Panc1 (cell line): ENCODE results near the gene NCKAP5. TPM values are rescaled to one million over a fixed set of nuclear protein-coding genes. Genes with fewer than 3 reads are reported as not detected.

Experiments
- ATAC-seq: fragments of 200-7000 bp; cut with Tn5 transposase; 2 replicates; pipeline ENCODE4 v1.9.1; 2020; ENCODE audit warnings: mild to moderate bottlenecking, moderate library complexity
- BruUV-seq: library from RNA; stranded (reverse); fragments of 400-500 nt; replicated peaks from 2 replicates; lab custom pipeline; 2021; lab: Mats Ljungman, UMichigan
- CTCF ChIA-PET: fragments of 300-600 bp; sonication (Branson Sonifier 250); formaldehyde crosslinking; loops from one replicate; lab custom pipeline; 2022; ENCODE audit warnings: antibody characterized with exemption; lab: Charles Lee
- POLR2A ChIA-PET: fragments of 300-600 bp; sonication (Branson Sonifier 250); formaldehyde crosslinking; loops from one replicate; lab custom pipeline; 2022; ENCODE audit warnings: antibody characterized with exemption; lab: Charles Lee
- DNase-seq: peaks from one replicate; pipeline ENCODE4 v3.0.0-alpha.2; 2010; ENCODE audit warnings: low read depth, low spot score
- H3K27ac ChIP-seq: 2 replicates; pipeline ENCODE4 v1.5.1; 2011; ENCODE audit warnings: mild to moderate bottlenecking, low read length, inconsistent platforms
- H3K27me3 ChIP-seq: fragments of 200-500 bp; sonication (Bioruptor generic); 2 replicates; pipeline ENCODE4 v1.6.0; 2014; ENCODE audit warnings: low read length, inconsistent platforms; ENCODE audit not compliant: control insufficient read depth, insufficient read depth
- H3K36me3 ChIP-seq: fragments of 200-500 bp; sonication (Bioruptor generic); 2 replicates; pipeline ENCODE4 v1.5.1; 2014; ENCODE audit warnings: inconsistent platforms, mild to moderate bottlenecking, low read length, moderate library complexity; ENCODE audit not compliant: control insufficient read depth, insufficient read depth
- H3K4me1 ChIP-seq: 2 replicates; pipeline ENCODE4 v1.5.1; 2011; ENCODE audit warnings: inconsistent platforms, mild to moderate bottlenecking, low read length, moderate library complexity; ENCODE audit not compliant: control insufficient read depth, insufficient read depth
- H3K4me3 ChIP-seq, 2 experiments: 2 replicates each; pipeline ENCODE4 v1.5.1; 2011 to 2012; ENCODE audit warnings: low read depth in 2 of 2, low read length in 2 of 2, mild to moderate bottlenecking in 2 of 2, inconsistent platforms in 1 of 2, moderate library complexity in 1 of 2
- H3K9me3 ChIP-seq: fragments of 200-500 bp; sonication (Bioruptor generic); 2 replicates; pipeline ENCODE4 v1.5.1; 2014; ENCODE audit warnings: low read depth, mild to moderate bottlenecking, inconsistent platforms, low read length, moderate library complexity; ENCODE audit not compliant: control insufficient read depth, insufficient read depth
- CTCF ChIP-seq: fragments of 450-650 bp; IDR thresholded peaks from 2 replicates; pipeline ENCODE4 v1.5.1; 2017; ENCODE audit warnings: mild to moderate bottlenecking
- POLR2AphosphoS5 ChIP-seq: IDR thresholded peaks from 2 replicates; pipeline ENCODE4 v1.6.1; 2012; ENCODE audit warnings: mild to moderate bottlenecking, low read depth, low read length, moderate library complexity
- SIN3A ChIP-seq: IDR thresholded peaks from 2 replicates; pipeline ENCODE4 v1.6.1; 2012; ENCODE audit warnings: low read depth, mild to moderate bottlenecking, low read length, moderate library complexity, borderline replicate concordance; ENCODE audit not compliant: insufficient read depth
- TCF7L2 ChIP-seq: IDR thresholded peaks from 2 replicates; pipeline ENCODE4 v1.6.1; 2011; ENCODE audit warnings: mild to moderate bottlenecking, low read depth, low read length, inconsistent platforms
- in situ Hi-C: cut with HindIII; loops from 2 replicates; pipeline ENCODE4 v1.10.0; 2016; ENCODE audit warnings: low sequenced_read_pairs, low pct_unique_long_range_greater_than_20kb
- intact Hi-C: fragments of 100-400 bp; cut with micrococcal nuclease; formaldehyde crosslinking; loops from one replicate; pipeline ENCODE4 v1.10.0; 2022; ENCODE audit not compliant: unreplicated experiment
- total RNA-seq: library from RNA; stranded (reverse); gene quantifications from one replicate; pipeline ENCODE4 v1.2.1, GENCODE V29; 2021; ENCODE audit not compliant: unreplicated experiment
- TF ChIP-seq, protein P1 (sequence below), 2 experiments: IDR thresholded peaks; 2 replicates each; pipeline ENCODE4 v1.6.1; 2011 to 2012; ENCODE audit warnings: low read depth in 2 of 2, control low read depth in 1 of 2, low read length in 1 of 2, mild to moderate bottlenecking in 1 of 2, moderate library complexity in 1 of 2; ENCODE audit not compliant: insufficient read depth in 1 of 2

Gene NCKAP5
- total RNA-seq, 1 experiment from 2014 or later = 0.10 TPM

DNA sequence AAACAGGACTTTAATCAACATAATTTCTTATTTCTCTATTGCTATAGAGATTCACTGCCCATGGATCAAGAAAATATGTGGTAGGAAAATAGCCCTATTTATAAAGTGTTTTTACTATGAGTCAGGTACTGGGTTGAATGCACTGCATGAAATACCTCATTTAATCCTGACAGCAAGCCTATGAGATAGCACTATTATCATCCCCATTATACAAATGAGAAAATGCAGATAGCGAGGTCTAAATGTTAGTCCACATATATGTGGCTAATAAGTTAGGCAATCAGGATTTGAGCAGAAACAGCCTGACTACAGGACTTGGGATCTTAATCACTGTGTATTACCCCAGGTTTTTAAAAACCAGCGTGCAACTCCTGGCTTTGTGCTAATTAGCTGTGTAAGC is 889.8 kb downstream of the NCKAP5 start:
- Histone ChIP-seq H3K36me3 (no peaks in the 10 kb centered on the region), H3K4me3 (no peak overlapping the region), H3K27ac (no peak overlapping the region), H3K9me3 (no peaks in the 10 kb centered on the region), H3K4me1 (no peaks in the 10 kb centered on the region), H3K27me3 (peaks cover 41% of the 10 kb centered on the region)
- DNase-seq (no peak), ATAC-seq (no peak)
- intact Hi-C loops = no loop called here
- POLR2A ChIA-PET = no interaction called here
- no TSS peak for BruUV-seq
- in situ Hi-C loops = no loop called here
- CTCF ChIA-PET = no interaction called here
- no peak for TF ChIP-seq TCF7L2
- no peak for TF ChIP-seq CTCF
- TF ChIP-seq SIN3A = no peak
- TF ChIP-seq POLR2AphosphoS5 = no peak
- TF ChIP-seq, protein P1, sequence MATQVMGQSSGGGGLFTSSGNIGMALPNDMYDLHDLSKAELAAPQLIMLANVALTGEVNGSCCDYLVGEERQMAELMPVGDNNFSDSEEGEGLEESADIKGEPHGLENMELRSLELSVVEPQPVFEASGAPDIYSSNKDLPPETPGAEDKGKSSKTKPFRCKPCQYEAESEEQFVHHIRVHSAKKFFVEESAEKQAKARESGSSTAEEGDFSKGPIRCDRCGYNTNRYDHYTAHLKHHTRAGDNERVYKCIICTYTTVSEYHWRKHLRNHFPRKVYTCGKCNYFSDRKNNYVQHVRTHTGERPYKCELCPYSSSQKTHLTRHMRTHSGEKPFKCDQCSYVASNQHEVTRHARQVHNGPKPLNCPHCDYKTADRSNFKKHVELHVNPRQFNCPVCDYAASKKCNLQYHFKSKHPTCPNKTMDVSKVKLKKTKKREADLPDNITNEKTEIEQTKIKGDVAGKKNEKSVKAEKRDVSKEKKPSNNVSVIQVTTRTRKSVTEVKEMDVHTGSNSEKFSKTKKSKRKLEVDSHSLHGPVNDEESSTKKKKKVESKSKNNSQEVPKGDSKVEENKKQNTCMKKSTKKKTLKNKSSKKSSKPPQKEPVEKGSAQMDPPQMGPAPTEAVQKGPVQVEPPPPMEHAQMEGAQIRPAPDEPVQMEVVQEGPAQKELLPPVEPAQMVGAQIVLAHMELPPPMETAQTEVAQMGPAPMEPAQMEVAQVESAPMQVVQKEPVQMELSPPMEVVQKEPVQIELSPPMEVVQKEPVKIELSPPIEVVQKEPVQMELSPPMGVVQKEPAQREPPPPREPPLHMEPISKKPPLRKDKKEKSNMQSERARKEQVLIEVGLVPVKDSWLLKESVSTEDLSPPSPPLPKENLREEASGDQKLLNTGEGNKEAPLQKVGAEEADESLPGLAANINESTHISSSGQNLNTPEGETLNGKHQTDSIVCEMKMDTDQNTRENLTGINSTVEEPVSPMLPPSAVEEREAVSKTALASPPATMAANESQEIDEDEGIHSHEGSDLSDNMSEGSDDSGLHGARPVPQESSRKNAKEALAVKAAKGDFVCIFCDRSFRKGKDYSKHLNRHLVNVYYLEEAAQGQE (IDR thresholded peaks at IDR 0.05; ENCODE audit: insufficient read depth in 1 of 2, low read depth in 2 of 2, low read length in 1 of 2) = no peak

DNA sequence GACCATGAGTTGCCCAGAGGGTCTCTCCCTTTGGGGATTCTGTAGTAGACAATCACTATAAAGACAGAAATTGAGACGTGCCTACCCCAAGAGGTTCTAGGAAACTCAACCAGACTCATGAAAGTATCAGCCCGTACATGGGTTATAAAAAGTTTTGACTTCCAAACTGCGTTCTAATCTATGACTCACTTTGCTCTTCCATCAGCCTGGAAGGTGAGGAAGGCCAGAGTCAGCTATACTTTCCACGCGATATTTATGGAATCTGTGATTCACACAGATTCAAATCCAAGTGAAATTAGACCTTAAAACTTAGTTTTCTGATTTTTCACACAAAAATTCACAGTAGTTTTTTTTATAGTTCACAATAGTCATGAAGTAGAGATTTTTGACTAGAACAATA is 890.6 kb downstream of the NCKAP5 start:
- Histone ChIP-seq H3K36me3 (no peaks in the 10 kb centered on the region), H3K4me3 (no peak overlapping the region), H3K27me3 (peaks cover 49% of the 10 kb centered on the region), H3K9me3 (no peaks in the 10 kb centered on the region), H3K4me1 (no peaks in the 10 kb centered on the region), H3K27ac (no peak overlapping the region)
- intact Hi-C loops = no loop called here
- ChIA-PET POLR2A (no interaction called here), CTCF (no interaction called here)
- no peak for TF ChIP-seq SIN3A
- TF ChIP-seq CTCF = no peak
- TF ChIP-seq, protein P1 (IDR thresholded peaks at IDR 0.05; ENCODE audit: insufficient read depth in 1 of 2, low read depth in 2 of 2, low read length in 1 of 2) = no peak
- no peak for TF ChIP-seq TCF7L2
- TF ChIP-seq POLR2AphosphoS5 = no peak
- no peak for ATAC-seq
- no peak for DNase-seq
- BruUV-seq = no TSS peak
- in situ Hi-C loops = no loop called here
